Choroid plexus epithelial cell (primary cell): ENCODE measurements around the gene MGP.

Experiments
- DNase-seq: peaks from one replicate; pipeline ENCODE4 v3.0.0-alpha.2; 2010; ENCODE audit warnings: low read depth
- H3K4me3 ChIP-seq: 2 replicates; pipeline ENCODE4 v1.5.1; 2011; ENCODE audit warnings: low read depth, mild to moderate bottlenecking, control low read depth, low read length, moderate library complexity
- TF ChIP-seq, protein P1 (sequence below): conservative IDR thresholded peaks from 2 replicates; pipeline ENCODE4 v1.5.1; 2011; ENCODE audit warnings: low read depth, mild to moderate bottlenecking, control low read depth, inconsistent platforms, low read length, moderate library complexity

Gene MGP

DNA sequence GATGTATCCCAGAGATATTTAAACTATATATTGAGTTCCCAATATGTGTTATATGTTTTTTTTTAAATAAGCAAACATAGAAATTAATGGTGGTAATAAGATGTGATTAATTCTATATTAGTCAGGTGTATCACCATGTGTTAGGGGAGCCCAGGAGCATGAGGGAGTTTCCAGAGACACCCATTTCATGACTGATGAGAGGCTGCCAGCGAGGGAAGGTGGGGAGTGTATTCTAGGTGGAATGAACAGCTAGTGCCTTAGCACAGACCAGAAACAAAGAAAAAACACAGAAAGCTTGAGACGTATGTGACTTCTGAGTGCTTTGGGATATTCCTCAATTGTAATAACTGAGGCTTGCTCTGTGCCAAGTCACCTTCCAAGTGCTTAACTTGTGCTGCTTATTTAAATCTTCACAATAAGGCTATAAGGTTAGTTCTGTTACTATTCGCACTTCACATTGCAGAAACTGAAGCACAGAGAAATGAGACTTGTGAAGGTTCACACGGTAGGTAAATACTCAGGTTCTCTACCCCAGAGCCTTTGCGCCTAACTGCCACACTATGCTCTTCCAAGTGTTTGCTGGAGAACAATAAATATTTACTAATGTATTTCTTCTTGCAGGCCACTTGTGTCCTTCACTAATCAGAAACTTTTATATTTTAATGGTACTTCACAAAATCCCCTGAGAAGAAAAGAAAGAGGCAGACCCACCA, 17.9 kb upstream of the MGP start:
- TF ChIP-seq, protein P1, sequence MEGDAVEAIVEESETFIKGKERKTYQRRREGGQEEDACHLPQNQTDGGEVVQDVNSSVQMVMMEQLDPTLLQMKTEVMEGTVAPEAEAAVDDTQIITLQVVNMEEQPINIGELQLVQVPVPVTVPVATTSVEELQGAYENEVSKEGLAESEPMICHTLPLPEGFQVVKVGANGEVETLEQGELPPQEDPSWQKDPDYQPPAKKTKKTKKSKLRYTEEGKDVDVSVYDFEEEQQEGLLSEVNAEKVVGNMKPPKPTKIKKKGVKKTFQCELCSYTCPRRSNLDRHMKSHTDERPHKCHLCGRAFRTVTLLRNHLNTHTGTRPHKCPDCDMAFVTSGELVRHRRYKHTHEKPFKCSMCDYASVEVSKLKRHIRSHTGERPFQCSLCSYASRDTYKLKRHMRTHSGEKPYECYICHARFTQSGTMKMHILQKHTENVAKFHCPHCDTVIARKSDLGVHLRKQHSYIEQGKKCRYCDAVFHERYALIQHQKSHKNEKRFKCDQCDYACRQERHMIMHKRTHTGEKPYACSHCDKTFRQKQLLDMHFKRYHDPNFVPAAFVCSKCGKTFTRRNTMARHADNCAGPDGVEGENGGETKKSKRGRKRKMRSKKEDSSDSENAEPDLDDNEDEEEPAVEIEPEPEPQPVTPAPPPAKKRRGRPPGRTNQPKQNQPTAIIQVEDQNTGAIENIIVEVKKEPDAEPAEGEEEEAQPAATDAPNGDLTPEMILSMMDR: no peak
- no peak for DNase-seq
- H3K4me3 ChIP-seq: no peak overlapping the region

DNA sequence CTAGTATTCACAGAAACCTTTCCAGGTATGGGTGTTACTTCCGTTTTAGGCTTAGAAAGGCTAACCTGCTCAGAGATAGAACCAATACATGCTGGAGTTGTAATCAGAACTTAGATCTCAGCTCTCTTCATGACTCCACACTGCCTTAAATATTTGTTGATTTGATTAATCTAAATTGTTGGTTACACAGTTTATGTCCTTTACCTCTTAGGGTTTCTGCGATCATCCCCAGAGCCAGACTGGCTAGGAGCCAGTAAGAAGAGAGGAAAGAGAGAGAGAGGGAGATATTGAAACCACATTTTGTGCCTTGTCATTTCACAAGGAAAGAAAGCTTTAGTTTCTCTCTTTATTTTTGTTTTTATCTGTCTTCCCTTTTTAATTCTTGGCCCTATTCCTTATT, 16.8 kb upstream of the MGP start:
- peak; percentile 59 for DNase-seq
- H3K4me3 ChIP-seq: no peak overlapping the region
- TF ChIP-seq, protein P1: no peak

DNA sequence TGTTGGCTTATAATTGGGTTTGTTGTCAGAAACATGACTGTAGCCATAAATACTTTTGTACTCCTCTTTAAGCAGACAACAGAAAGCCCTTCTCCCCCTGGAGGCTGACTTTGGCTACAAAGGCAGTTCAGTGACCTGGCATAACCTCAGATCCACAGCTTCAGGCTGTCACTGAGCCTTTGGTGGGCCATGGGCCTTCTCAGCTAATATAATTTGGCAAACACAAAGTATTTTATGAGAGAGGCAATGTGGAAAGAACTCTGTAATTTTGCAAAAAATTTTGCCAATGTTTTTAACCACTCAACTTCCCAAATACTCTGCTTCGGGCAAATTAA, 15.5 kb upstream of the MGP start:
- TF ChIP-seq, protein P1: peak; percentile 23
- no peak overlapping the region for H3K4me3 ChIP-seq
- no peak for DNase-seq

GRCh38 chr12:14900521-14901227, 15.0 kb upstream of the MGP start:
- no peak for DNase-seq
- no peak overlapping the region for H3K4me3 ChIP-seq
- TF ChIP-seq, protein P1: no peak

- no peak overlapping the region for H3K4me3 ChIP-seq
- DNase-seq: peak; percentile 85
- TF ChIP-seq, protein P1: no peak
These were observed 11.0 kb upstream of the MGP start for GRCh38 chr12:14896521-14897169.

GRCh38 chr12:14893506-14894250, 8.0 kb upstream of the MGP start:
- TF ChIP-seq, protein P1: no peak
- H3K4me3 ChIP-seq: no peak overlapping the region
- DNase-seq: peak; percentile 55
